ENCODE results near the gene SERGEF.

The SERGEF gene

DNA sequence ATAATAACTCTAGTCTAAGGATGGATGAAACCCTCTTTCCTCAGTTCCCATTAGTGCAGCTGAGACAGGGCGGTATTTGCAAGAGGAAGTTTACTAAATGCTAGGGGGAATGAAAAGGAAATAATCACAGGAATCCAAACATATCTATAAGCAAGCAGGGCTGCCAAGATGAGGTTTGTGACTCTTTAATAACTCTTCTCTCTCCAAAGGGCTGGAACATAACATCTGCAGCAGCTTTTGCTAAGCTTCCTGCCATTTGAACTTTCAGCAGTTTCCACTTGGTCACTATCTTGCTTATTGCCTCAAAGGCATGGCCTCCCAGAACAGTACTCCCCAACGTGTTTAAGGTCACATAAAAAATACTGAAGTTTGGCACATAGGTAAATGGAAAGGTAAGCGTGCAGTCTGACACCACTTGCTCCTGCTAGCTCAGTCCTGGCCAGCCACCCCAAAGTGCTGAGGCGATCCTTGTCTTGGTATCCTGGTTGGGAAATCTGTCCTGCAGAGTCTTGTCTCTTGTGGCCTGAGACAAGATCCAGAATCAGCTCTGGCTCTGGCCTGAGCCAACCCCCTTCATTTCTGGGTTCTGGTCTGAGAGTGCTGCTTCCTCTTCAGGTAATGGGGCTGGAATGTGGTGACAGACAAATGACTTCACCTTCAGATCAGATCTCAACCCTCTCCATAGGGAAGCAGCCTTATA is 196.5 kb downstream of the SERGEF start:
- DNase-seq (ENCODE audit: low read depth in 4 of 4, low spot score in 1 of 4): no peak

- no peak for DNase-seq (ENCODE audit: low read depth in 4 of 4, low spot score in 1 of 4)
These were observed 198.3 kb downstream of the SERGEF start for GRCh38 chr11:17814546-17814945.

- DNase-seq (ENCODE audit: low read depth in 4 of 4, low spot score in 1 of 4): no peak
These were observed 199.3 kb downstream of the SERGEF start for GRCh38 chr11:17813391-17814059.

GRCh38 chr11:17812865-17813187 is 200.0 kb downstream of the SERGEF start:
- no peak for DNase-seq (ENCODE audit: low read depth in 4 of 4, low spot score in 1 of 4)

DNA sequence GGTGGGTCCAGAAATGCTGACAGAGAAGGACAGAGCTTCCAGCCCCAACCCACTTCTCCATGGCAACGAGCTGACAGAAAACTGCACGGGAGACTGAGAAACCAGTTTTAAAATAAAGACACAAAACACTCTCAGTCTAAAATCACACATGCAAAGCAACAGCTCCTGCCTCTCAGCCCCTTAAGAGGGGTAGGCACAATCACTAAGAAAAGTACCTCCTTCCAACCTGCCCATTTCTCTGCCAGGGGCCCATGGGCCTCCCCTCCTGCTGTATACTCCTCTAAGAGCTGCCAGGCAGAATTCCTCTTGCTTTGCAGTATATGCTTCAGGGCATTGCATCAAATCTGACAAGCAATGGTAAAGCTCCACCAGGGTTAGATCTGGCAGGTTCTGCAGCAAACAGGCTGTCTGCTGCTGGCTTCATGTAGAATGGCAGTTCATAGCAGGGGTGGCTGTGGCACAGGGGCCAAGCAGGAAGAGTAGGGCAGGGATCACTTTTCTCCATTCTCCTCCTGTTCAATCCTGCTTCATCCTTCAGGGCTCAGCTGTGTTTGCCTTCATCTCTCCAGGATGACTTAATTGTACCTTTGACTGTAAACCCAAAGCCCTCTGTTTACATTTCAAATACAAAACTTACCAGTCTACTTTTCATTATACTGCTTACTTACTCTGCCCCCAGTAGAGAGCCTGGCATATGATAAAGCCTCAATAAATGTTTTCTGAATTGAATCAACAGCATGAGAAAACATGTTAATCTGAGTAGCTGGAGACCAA is 200.6 kb downstream of the SERGEF start:
- no peak for DNase-seq (ENCODE audit: low read depth in 4 of 4, low spot score in 1 of 4)

- DNase-seq (ENCODE audit: low read depth in 4 of 4, low spot score in 1 of 4): no peak
These were observed 201.5 kb downstream of the SERGEF start for GRCh38 chr11:17811352-17811751.

GRCh38 chr11:17810746-17811145 is 202.1 kb downstream of the SERGEF start:
- no peak for DNase-seq (ENCODE audit: low read depth in 4 of 4, low spot score in 1 of 4)

- DNase-seq (ENCODE audit: low read depth in 4 of 4, low spot score in 1 of 4): no peak
These were observed 202.8 kb downstream of the SERGEF start for GRCh38 chr11:17810041-17810440.

DNA sequence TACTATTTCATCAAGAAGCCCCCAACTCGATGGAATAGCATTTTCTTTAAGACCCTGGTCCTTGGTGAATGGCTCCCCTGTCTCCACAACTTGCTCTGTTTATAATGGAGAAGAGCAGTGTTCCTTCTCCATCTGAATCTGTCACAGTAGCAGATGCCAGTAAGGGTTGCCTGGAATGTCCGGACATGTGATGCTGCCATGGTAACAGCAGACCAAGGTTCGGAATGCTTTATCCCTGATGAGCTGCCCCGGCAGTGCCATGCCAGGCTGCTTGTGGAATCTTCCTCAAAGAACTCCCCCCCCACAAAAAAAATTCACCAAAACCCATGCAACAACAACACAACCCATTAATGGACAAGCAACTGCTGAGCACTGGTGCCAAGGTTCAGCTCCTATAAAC is 205.8 kb downstream of the SERGEF start:
- no peak for DNase-seq (ENCODE audit: low read depth in 4 of 4, low spot score in 1 of 4)

DNA sequence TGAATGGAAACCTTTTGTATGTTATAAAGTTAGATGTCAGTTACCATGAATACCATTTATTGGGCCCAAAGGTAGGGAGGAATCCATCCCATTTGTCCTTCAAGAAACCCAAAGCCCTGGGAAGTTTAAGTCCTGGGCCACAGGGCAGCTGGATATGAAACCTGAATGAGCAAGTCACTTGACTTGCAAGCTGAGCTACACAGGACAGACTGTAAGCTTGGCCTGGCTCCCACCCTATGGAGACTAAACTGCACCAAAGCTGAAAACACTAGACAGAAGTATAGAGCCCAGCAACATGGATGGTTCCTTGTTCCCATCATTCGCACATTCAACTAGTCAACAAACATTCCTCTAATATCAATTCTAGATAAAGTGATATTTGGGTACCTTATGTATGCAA is 207.0 kb downstream of the SERGEF start:
- DNase-seq (ENCODE audit: low read depth in 4 of 4, low spot score in 1 of 4): no peak

- DNase-seq (ENCODE audit: low read depth in 4 of 4, low spot score in 1 of 4): no peak
These were observed 207.8 kb downstream of the SERGEF start for GRCh38 chr11:17805043-17805442.

DNA sequence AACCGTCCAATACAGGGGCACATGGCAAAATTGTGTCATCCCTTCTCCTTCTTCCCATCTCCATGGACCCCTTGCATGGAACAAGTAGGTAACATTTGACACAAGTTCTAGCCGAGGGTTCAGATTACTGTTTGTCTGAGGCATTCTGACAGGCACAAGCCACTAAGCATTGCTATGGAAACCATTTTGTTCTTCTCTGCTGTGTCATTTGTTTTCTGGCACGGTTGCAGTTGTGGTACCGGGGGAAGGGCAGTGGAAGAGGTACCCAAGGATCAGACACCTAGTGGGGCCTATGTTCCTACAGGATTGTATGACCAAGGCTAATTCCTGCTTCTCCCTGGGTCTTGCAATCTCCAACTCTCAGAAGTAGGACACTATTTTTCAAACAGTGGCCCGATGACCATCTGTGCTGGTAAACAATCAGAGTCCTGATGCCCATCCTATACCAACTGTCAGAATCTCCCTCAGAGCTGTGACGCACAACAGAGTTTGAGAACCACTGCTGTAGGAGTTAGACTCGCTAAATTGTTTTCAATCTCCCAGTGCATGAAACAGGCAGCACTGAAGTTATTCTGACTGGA is 209.0 kb downstream of the SERGEF start:
- DNase-seq (ENCODE audit: low read depth in 4 of 4, low spot score in 1 of 4): no peak

GRCh38 chr11:17802491-17802890 is 210.4 kb downstream of the SERGEF start:
- DNase-seq (ENCODE audit: low read depth in 4 of 4, low spot score in 1 of 4): no peak

DNA sequence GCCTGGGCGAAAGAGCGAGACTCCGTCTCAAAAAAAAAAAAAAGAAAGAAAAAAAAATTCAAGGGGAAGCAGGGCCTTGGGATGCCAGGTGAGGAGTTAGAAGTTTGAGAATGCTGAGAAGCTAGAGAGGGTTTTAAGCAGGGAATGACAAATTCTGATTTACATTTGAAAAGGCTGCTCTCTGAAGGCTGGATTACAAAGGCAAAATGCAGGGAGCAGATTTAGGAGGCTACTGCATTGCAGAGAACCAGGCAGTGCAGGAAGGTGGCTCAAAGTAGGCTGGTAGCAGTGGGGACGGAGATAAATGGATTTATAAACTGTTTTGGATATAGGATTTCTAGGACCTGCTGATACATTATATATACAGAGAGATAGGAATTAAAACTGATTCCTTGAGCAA is 211.7 kb downstream of the SERGEF start:
- DNase-seq (ENCODE audit: low read depth in 4 of 4, low spot score in 1 of 4): no peak

DNA sequence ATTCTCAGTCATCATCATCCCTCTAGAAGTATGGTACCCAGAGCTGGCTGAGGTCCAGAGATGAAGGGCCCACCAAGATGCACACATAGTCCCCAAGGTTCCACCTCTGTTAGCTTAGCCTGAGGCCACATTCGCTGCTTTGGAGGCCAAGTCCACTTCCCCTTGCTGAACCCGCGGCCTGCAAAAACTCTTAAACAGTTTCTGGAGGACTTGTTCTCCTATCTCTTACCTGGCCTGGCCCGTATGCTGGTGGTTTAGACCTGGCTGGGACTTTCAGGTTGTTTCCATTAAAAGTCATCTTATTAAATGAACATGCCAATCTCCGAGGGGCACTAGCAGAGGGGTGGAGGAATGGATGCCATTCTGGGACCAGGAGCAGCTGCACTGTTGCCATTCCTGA is 213.7 kb downstream of the SERGEF start:
- no peak for DNase-seq (ENCODE audit: low read depth in 4 of 4, low spot score in 1 of 4)

DNA sequence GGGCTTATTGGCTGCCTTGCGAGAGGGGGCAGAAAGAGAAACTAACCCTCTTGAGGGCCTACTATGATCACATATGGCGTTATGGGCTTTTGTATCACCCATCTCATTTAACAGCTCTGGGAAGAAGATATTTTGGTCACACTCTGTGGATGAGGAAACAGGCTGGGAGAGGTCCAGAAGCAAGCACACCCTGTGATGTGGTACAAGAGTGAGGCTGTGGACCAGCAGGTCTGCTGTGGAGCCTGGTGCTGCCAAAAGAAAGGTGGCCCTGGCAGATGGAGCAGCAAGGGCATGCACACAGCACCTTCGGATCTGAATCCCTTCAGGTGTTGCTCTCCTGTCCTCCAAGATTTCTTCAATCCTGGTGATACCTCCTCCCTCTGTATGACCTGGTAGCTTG is 214.1 kb downstream of the SERGEF start:
- DNase-seq (ENCODE audit: low read depth in 4 of 4, low spot score in 1 of 4): no peak

- DNase-seq (ENCODE audit: low read depth in 4 of 4, low spot score in 1 of 4): no peak
These were observed 214.6 kb downstream of the SERGEF start for GRCh38 chr11:17798253-17798652.

DNA sequence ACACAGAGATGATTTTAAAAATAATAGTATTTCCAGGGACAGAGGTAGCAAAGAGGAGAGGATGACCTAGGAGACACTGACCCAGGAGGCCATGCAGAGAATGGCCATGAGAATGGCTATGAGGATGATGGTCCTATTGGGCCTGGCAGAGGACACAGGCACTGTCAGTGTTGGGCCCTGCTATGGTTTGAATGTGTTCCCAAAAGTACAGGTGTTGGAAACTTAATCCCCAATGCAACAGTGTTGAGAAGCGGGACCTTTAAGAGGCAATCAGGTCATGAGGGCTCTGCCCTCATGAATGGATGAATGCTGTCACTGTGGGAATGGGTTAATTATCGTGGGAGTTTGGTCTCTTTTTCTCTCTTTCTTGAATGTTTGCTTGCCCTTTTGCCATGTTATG is 216.7 kb downstream of the SERGEF start:
- no peak for DNase-seq (ENCODE audit: low read depth in 4 of 4, low spot score in 1 of 4)

GRCh38 chr11:17794981-17795380 is 217.9 kb downstream of the SERGEF start:
- DNase-seq (ENCODE audit: low read depth in 4 of 4, low spot score in 1 of 4): no peak

DNA sequence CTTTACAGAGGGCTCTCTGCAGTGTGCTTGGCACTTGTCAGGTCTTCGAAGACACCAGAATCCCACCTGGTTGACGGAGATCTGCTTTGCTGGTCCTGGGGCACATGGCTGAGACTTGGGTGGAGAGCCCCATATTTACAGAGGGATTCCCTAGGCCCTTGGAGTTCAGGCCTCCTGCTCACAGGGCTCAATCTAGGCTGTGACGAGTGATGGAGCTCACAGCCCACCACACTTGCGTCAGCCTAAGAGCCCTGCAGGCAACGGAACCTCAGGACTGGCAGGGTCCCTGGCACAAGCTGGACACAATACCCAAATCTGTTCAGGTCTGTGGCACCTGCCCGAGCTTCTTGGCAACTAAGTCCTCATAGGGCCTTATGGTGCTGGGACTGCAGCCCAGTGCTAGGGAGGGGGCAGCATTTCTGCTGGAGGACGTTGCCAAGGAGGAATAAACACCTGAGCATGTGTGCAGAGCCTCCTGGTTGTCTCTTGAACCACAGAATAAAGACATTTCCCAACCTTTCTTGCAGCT is 219.1 kb downstream of the SERGEF start:
- DNase-seq (ENCODE audit: low read depth in 4 of 4, low spot score in 1 of 4): no peak

DNA sequence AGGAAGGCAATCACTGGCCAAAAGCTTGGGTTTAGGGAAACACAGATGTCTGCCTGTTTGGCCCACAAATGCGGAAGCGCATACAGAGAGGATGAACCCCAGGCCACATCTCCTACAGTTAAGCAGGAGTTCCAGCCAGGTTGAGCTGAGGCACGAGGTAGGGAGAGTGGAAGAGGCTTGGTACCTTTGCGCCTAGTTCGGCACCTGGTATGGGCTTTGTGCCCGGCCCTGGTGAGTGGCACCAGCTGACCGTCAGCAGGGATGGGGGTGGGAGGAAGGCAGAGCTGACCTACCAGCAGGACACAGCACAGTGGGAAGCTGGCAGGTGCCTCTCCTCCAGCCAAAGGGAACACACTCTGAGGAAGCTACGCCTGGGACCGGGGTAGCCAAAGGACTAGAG is 220.7 kb downstream of the SERGEF start:
- no peak for DNase-seq (ENCODE audit: low read depth in 4 of 4, low spot score in 1 of 4)

DNA sequence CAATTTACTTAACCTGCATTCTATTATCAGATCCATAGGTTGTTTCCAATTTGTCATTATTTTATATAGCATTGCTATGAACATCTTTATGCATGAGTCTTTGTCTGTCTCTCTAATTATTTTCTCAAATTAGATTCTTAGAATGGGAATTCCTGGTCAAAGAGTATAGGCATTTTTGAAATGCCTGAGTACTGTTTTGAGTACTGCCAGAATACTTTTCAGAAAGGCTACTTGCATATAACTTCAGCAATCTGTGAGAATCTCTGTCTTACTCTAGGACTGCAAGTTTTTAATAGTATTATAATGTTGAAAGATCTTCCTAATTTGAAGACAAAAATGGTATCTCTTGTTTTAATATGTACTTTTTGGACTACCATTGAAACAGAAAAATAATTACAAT is 221.7 kb downstream of the SERGEF start:
- DNase-seq (ENCODE audit: low read depth in 4 of 4, low spot score in 1 of 4): no peak
